B cell (primary cell): ENCODE data around the gene CTIF. TPM values are rescaled to one million over a fixed set of nuclear protein-coding genes. Genes with fewer than 3 reads are reported as not detected.

ENCODE experiments used
- ATAC-seq: fragments of 200-7000 bp; cut with Tn5 transposase; one replicate; pipeline ENCODE4 v1.10.0; 2021; ENCODE audit warnings: low read depth, mild to moderate bottlenecking, moderate number of reproducible peaks, moderate library complexity
- CTCF ChIA-PET: fragments of 350-600 bp; sonication (Branson Sonifier 250); formaldehyde crosslinking; loops from one replicate; lab custom pipeline; 2021; ENCODE audit warnings: antibody characterized with exemption, inconsistent platforms; lab: Charles Lee
- POLR2A ChIA-PET: fragments of 350-600 bp; sonication (Branson Sonifier 250); formaldehyde crosslinking; loops from one replicate; lab custom pipeline; 2021; ENCODE audit warnings: antibody characterized with exemption; lab: Charles Lee
- DNase-seq: peaks from one replicate; pipeline ENCODE4 v3.0.0; 2013
- H2AFZ ChIP-seq: 2 replicates; pipeline ENCODE4 v1.6.1; 2012; ENCODE audit warnings: mild to moderate bottlenecking, low read depth, low read length; ENCODE audit not compliant: insufficient read depth, poor library complexity, severe bottlenecking
- H3K27ac ChIP-seq, 2 donors: 1 replicate in 1 of 2; 2 replicates in 1 of 2; pipeline ENCODE4 v1.5.1; 2012 to 2013; ENCODE audit warnings: low read length in 2 of 2, mild to moderate bottlenecking in 2 of 2, moderate library complexity in 1 of 2
- H3K27me3 ChIP-seq, 4 experiments: fragments of 200-600 bp in 1 of 4; sonication (generic) in 1 of 4; replicated peaks in 1 of 4; 1 replicate in 2 of 4; 2 replicates in 2 of 4; pipeline versions ENCODE4 v1.6.1 to v1.7.0; 2013 to 2016; ENCODE audit warnings: low read length in 3 of 4, mild to moderate bottlenecking in 2 of 4, mixed read lengths in 1 of 4, moderate library complexity in 1 of 4; ENCODE audit not compliant: insufficient read depth in 4 of 4, control insufficient read depth in 3 of 4; ENCODE audit errors: control extremely low read depth in 1 of 4
- H3K36me3 ChIP-seq, 2 experiments: replicated peaks in 1 of 2; 1 replicate in 1 of 2; 2 replicates in 1 of 2; pipeline versions ENCODE4 v1.6.1 to v1.7.1; 2013; ENCODE audit warnings: low read length in 1 of 2; ENCODE audit not compliant: insufficient read depth in 2 of 2, control insufficient read depth in 1 of 2; ENCODE audit errors: control extremely low read depth in 1 of 2, extremely low read depth in 1 of 2
- H3K4me1 ChIP-seq, 2 donors: fragments of 200-600 bp in 1 of 2; sonication (generic) in 1 of 2; 1 replicate in 1 of 2; 2 replicates in 1 of 2; pipeline versions ENCODE4 v1.5.1 to v1.6.1; 2013 to 2017; ENCODE audit warnings: low read length in 2 of 2; ENCODE audit not compliant: control insufficient read depth in 2 of 2, insufficient read depth in 2 of 2
- H3K4me2 ChIP-seq: replicated peaks from 2 replicates; pipeline ENCODE3; 2012; ENCODE audit warnings: mild to moderate bottlenecking, low read depth, low read length; ENCODE audit not compliant: poor library complexity, severe bottlenecking
- H3K4me3 ChIP-seq, 5 experiments: fragments of 200-600 bp in 1 of 5; sonication (generic) in 1 of 5; 1 replicate in 3 of 5; 2 replicates in 2 of 5; pipeline versions ENCODE4 v1.5.1 to v1.7.0; 2011 to 2016; ENCODE audit warnings: low read length in 4 of 5, mild to moderate bottlenecking in 4 of 5, low read depth in 2 of 5, control low read depth in 1 of 5, moderate library complexity in 1 of 5; ENCODE audit not compliant: insufficient read depth in 1 of 5; ENCODE audit errors: control extremely low read depth in 1 of 5, extremely low read depth in 1 of 5
- H3K79me2 ChIP-seq: fragments of 200-600 bp; sonication (generic); one replicate; pipeline ENCODE4 v1.6.0; 2016; ENCODE audit warnings: low read length; ENCODE audit not compliant: control insufficient read depth, insufficient read depth
- H3K9ac ChIP-seq: fragments of 200-600 bp; sonication (generic); 2 replicates; pipeline ENCODE4 v1.6.1; 2017; ENCODE audit warnings: mild to moderate bottlenecking, low read length, moderate library complexity
- H3K9me3 ChIP-seq, 3 donors: one replicate each; pipeline versions ENCODE4 v1.6.1 to v1.7.1; 2013; ENCODE audit warnings: low read length in 2 of 3; ENCODE audit not compliant: control insufficient read depth in 2 of 3, insufficient read depth in 1 of 3; ENCODE audit errors: control extremely low read depth in 1 of 3
- H4K20me1 ChIP-seq: 2 replicates; pipeline ENCODE4 v1.6.0; 2012; ENCODE audit warnings: mild to moderate bottlenecking, low read length; ENCODE audit not compliant: insufficient read depth, control insufficient read depth, poor library complexity, severe bottlenecking
- H3K27ac Mint-ChIP-seq: one replicate; pipeline ENCODE4 v1.8.0; 2021; ENCODE audit warnings: mixed read lengths
- H3K27me3 Mint-ChIP-seq: one replicate; pipeline ENCODE4 v1.8.0; 2021; ENCODE audit warnings: mixed read lengths
- H3K4me1 Mint-ChIP-seq: one replicate; pipeline ENCODE4 v1.8.0; 2021; ENCODE audit warnings: mixed read lengths
- H3K4me3 Mint-ChIP-seq: one replicate; pipeline ENCODE4 v1.8.0; 2021; ENCODE audit warnings: mixed read lengths
- H3K9me3 Mint-ChIP-seq: one replicate; pipeline ENCODE4 v1.8.0; 2022; ENCODE audit warnings: mixed read lengths; ENCODE audit not compliant: insufficient read depth
- EZH2 ChIP-seq: IDR thresholded peaks from 2 replicates; pipeline ENCODE4 v1.6.1; 2012; ENCODE audit warnings: borderline replicate concordance, low read depth, mild to moderate bottlenecking, moderate library complexity, low read length; ENCODE audit not compliant: insufficient read depth, poor library complexity, severe bottlenecking
- WGBS: methylation state at CpG from one replicate; pipeline ENCODE4 v1.1.5; 2013; ENCODE audit warnings: missing lambda C conversion rate; ENCODE audit not compliant: insufficient coverage; 5-methylcytosine and 5-hydroxymethylcytosine counted together
- intact Hi-C: fragments of 100-400 bp; cut with micrococcal nuclease; formaldehyde crosslinking; loops from one replicate; pipeline ENCODE4 v1.10.0; 2022
- polyA plus RNA-seq: library from polyadenylated mRNA; depleted of rRNA; stranded (reverse); fragments of >200 nt; gene quantifications from 2 replicates; pipeline ENCODE4 v1.2.3, GENCODE V29; 2012
- total RNA-seq, 2 donors: library from RNA; stranded (reverse); fragments of 120-200 nt in 1 of 2; gene quantifications; 1 replicate in 1 of 2; 2 replicates in 1 of 2; pipeline versions ENCODE4 v1.2.3 to v1.2.4, GENCODE V29; 2013 to 2022
- TF ChIP-seq, protein P1 (sequence below): fragments of 200-600 bp; IDR thresholded peaks from one replicate; pipeline ENCODE4 v1.8.0; 2022; ENCODE audit warnings: antibody characterized with exemption, mild to moderate bottlenecking

CTIF gene
- total and polyA plus RNA-seq, 2 donors (not counting 1 experiment from before 2014, with no cell fraction given): 3.6 to 16.2 TPM

DNA sequence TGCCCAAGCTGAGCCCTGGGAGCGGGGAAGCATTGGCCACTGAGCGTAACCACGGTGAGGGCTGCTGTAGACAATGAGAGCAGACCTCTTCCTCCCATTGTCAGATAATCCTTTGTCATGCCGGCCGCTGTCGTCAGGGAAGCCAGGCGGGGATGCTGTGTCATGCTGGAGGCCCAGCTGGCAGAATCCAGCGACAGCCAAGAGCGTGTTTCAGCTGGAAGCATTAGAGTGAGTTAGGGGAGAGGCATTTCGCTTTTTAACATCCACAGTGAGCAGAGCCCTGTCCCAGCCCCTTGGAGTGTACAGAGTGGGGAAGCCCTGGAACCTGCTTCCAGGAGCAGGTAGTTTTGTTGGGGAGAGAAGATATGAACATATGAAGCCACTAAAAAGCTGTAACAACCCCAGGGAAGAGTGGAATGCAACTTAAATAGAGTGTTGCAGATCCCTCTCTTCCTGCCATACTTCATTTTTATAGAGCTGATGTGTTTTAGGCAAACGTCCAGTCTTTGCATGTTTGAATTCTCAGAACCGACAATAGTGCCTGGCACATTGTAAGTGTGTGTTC is 7.0 kb downstream of the CTIF start:
- intact Hi-C loops: no loop called here
- no peak for TF ChIP-seq EZH2
- TF ChIP-seq, protein P1, sequence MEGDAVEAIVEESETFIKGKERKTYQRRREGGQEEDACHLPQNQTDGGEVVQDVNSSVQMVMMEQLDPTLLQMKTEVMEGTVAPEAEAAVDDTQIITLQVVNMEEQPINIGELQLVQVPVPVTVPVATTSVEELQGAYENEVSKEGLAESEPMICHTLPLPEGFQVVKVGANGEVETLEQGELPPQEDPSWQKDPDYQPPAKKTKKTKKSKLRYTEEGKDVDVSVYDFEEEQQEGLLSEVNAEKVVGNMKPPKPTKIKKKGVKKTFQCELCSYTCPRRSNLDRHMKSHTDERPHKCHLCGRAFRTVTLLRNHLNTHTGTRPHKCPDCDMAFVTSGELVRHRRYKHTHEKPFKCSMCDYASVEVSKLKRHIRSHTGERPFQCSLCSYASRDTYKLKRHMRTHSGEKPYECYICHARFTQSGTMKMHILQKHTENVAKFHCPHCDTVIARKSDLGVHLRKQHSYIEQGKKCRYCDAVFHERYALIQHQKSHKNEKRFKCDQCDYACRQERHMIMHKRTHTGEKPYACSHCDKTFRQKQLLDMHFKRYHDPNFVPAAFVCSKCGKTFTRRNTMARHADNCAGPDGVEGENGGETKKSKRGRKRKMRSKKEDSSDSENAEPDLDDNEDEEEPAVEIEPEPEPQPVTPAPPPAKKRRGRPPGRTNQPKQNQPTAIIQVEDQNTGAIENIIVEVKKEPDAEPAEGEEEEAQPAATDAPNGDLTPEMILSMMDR: no peak
- ATAC-seq (no peak), DNase-seq (no peak)
- Histone ChIP-seq H2AFZ (no peak overlapping the region), H3K4me2 (no peak overlapping the region), H3K4me1 (peaks cover 3% of the 10 kb centered on the region in 2 donors), H3K9me3 (no peaks in the 10 kb centered on the region), H3K27me3 (peaks cover 0 to 8% (median 3%) of the 10 kb centered on the region in 4 experiments), H3K36me3 (no peaks in the 10 kb centered on the region), H3K79me2 (no peaks in the 10 kb centered on the region), H3K27ac (no peak overlapping the region), H3K4me3 (no peak overlapping the region), H3K9ac (no peak overlapping the region), H4K20me1 (no peaks in the 10 kb centered on the region)
- POLR2A ChIA-PET: no interaction called here
- Mint-ChIP-seq H3K4me1 (peaks cover 15% of the 10 kb centered on the region), H3K27ac (no peak overlapping the region), H3K4me3 (no peak overlapping the region), H3K9me3 (no peaks in the 10 kb centered on the region), H3K27me3 (peaks cover 18% of the 10 kb centered on the region)
- WGBS: 45% methylated on average over 10 of the region's 12 CpGs
- CTCF ChIA-PET: no interaction called here

DNA sequence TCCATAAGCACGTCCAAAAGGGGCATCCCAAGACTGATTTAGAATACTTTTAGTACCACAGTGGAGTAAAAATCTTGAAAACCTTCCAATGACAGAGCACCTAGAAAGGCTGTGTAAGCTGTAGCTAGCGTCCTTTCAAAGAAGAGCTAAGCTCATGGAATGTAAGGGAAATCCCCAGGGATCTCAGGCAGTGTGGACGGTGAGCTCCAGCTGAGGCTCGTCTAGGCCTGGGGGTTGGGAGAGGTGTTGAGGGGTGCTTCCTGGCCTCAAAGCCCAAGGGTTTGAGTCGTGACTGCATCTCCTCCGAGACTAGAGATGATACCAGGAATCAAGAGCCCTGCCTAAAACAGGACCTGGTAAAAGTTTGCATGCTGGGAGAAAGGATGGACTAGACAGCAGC is 7.6 kb downstream of the CTIF start:
- Histone ChIP-seq H3K27ac (no peak overlapping the region), H3K4me3 (no peak overlapping the region), H3K9ac (no peak overlapping the region), H2AFZ (no peak overlapping the region), H3K9me3 (no peaks in the 10 kb centered on the region), H4K20me1 (no peaks in the 10 kb centered on the region), H3K27me3 (peaks cover 0 to 8% (median under 1%) of the 10 kb centered on the region in 4 experiments), H3K4me1 (peaks cover under 1% of the 10 kb centered on the region in 2 donors), H3K79me2 (no peaks in the 10 kb centered on the region), H3K4me2 (no peak overlapping the region), H3K36me3 (no peaks in the 10 kb centered on the region)
- no peak for ATAC-seq
- TF ChIP-seq EZH2: no peak
- TF ChIP-seq, protein P1: no peak
- 82% methylated on average over 4 of the region's 6 CpGs for WGBS
- H3K9me3 Mint-ChIP-seq: no peaks in the 10 kb centered on the region
- DNase-seq: no peak
- no peak overlapping the region for H3K4me3 Mint-ChIP-seq
- H3K27me3 Mint-ChIP-seq: peaks cover 17% of the 10 kb centered on the region
- POLR2A ChIA-PET: no interaction called here
- intact Hi-C loops: no loop called here
- peaks cover 13% of the 10 kb centered on the region for H3K4me1 Mint-ChIP-seq
- no peak overlapping the region for H3K27ac Mint-ChIP-seq
- CTCF ChIA-PET: no interaction called here
